Measurements from ENCODE around the gene ACACB. TPM values are rescaled to one million over a fixed set of nuclear protein-coding genes. Genes with fewer than 3 reads are reported as not detected.

The ACACB gene
- total RNA-seq, 1 donor from 2014 or later, result 27.7 TPM

- Histone ChIP-seq H3K9me3 (ENCODE audit: control insufficient read depth in 3 of 3, low read length in 3 of 3) (no peaks in the 10 kb centered on the region), H3K4me3 (ENCODE audit: low read length in 3 of 3) (no peak overlapping the region), H3K27me3 (ENCODE audit: control insufficient read depth in 3 of 3, insufficient read depth in 3 of 3, low read length in 3 of 3) (no peaks in the 10 kb centered on the region), H3K9ac (ENCODE audit: low read depth in 1 of 3, low read length in 3 of 3) (no peak overlapping the region), H3K36me3 (ENCODE audit: control insufficient read depth in 3 of 3, insufficient read depth in 3 of 3, low read length in 3 of 3) (peaks cover 38 to 61% (median 53%) of the 10 kb centered on the region in 3 donors), H3K27ac (ENCODE audit: low read depth, low read length) (no peak overlapping the region), H3K4me1 (ENCODE audit: control insufficient read depth in 3 of 3, insufficient read depth in 3 of 3, low read length in 3 of 3) (no peaks in the 10 kb centered on the region)
These were observed 63.5 kb downstream of the ACACB start for GRCh38 chr12:109179927-109180326.

DNA sequence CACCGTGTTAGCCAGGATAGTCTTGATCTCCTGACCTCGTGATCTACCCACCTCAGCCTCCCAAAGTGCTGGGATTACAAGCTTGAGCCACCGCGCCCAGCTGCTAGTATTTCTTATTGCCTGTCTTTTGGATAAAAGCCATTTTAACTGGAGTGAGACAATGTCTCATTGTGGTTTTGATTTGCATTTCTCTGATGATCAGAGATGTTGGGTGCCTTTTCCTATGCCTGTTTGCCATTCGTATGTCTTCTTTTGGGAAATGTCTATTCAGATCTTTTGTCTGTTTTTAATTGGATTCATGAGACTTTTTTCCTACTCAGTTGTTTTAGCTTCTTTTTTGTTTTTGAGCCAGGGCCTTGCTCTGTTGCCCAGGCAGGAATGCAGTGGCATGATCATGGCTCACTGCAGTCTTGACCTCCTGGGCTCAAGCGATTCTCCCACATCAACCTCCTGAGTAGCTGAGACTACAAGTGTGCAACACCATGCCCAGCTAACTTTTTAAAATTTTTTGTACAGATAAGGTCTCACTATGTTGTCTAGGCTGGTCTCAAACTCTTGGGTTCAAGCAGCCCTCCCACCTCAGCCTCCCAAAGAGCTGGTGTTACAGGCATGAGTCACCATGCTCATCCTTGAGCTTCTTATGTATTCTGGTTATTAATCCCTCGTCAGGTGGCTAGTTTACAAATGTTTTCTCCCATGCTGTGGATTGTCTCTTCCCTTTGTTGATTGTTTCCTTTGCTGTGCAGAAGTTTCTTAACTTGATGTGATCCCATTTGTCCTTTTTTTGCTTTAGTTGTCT lies 65.9 kb downstream of the ACACB start:
- no peak overlapping the region for H3K9ac ChIP-seq (ENCODE audit: low read depth in 1 of 3, low read length in 3 of 3)
- no peak overlapping the region for H3K27ac ChIP-seq (ENCODE audit: low read depth, low read length)
- no peaks in the 10 kb centered on the region for H3K27me3 ChIP-seq (ENCODE audit: control insufficient read depth in 3 of 3, insufficient read depth in 3 of 3, low read length in 3 of 3)
- no peak overlapping the region for H3K4me3 ChIP-seq (ENCODE audit: low read length in 3 of 3)
- H3K36me3 ChIP-seq (ENCODE audit: control insufficient read depth in 3 of 3, insufficient read depth in 3 of 3, low read length in 3 of 3), result peaks cover 48 to 63% (median 54%) of the 10 kb centered on the region in 3 donors
- H3K4me1 ChIP-seq (ENCODE audit: control insufficient read depth in 3 of 3, insufficient read depth in 3 of 3, low read length in 3 of 3), result no peaks in the 10 kb centered on the region
- H3K9me3 ChIP-seq (ENCODE audit: control insufficient read depth in 3 of 3, low read length in 3 of 3), result no peaks in the 10 kb centered on the region

GRCh38 chr12:109185441-109185840 lies 69.1 kb downstream of the ACACB start:
- no peaks in the 10 kb centered on the region for H3K27me3 ChIP-seq (ENCODE audit: control insufficient read depth in 3 of 3, insufficient read depth in 3 of 3, low read length in 3 of 3)
- peaks cover 41 to 55% (median 54%) of the 10 kb centered on the region in 3 donors for H3K36me3 ChIP-seq (ENCODE audit: control insufficient read depth in 3 of 3, insufficient read depth in 3 of 3, low read length in 3 of 3)
- H3K9ac ChIP-seq (ENCODE audit: low read depth in 1 of 3, low read length in 3 of 3), result no peak overlapping the region
- H3K4me3 ChIP-seq (ENCODE audit: low read length in 3 of 3), result no peak overlapping the region
- peaks cover 4 to 7% (median 6%) of the 10 kb centered on the region in 3 donors for H3K4me1 ChIP-seq (ENCODE audit: control insufficient read depth in 3 of 3, insufficient read depth in 3 of 3, low read length in 3 of 3)
- H3K9me3 ChIP-seq (ENCODE audit: control insufficient read depth in 3 of 3, low read length in 3 of 3), result no peaks in the 10 kb centered on the region
- no peak overlapping the region for H3K27ac ChIP-seq (ENCODE audit: low read depth, low read length)

DNA sequence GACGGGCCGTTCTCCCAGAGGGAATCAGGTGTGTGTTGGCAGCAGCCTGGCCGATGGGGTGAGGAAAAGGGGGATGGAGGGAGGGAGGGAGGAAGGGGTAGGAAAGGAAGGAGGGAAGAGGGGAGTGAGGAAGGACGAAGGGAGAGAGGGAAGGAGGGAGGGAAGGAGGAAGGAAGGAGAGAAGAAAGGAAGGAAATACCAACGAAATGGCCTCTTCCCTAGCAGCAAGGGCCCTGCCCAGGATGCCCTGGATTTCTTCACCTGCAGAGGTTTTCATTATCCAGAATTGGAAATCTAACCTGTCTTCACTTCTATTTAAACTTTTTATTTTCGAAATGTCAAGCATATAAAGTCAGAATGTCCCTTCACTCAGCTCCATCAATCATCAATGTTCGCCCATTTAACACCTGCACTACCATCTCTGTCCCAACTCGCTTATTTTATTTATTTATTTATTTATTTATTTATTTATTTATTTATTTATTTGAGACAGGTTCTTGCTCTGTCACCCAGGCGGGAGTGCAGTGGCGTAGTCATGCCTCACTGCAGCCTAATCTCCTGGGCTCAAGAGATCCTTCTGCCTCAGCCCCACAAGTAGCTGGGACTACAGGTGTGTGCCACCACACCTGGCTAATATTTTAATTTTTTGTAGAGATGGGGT lies 70.7 kb downstream of the ACACB start:
- no peaks in the 10 kb centered on the region for H3K9me3 ChIP-seq (ENCODE audit: control insufficient read depth in 3 of 3, low read length in 3 of 3)
- no peak overlapping the region for H3K4me3 ChIP-seq (ENCODE audit: low read length in 3 of 3)
- H3K9ac ChIP-seq (ENCODE audit: low read depth in 1 of 3, low read length in 3 of 3), result no peak overlapping the region
- H3K27me3 ChIP-seq (ENCODE audit: control insufficient read depth in 3 of 3, insufficient read depth in 3 of 3, low read length in 3 of 3), result no peaks in the 10 kb centered on the region
- peaks cover 4 to 14% (median 13%) of the 10 kb centered on the region in 3 donors for H3K4me1 ChIP-seq (ENCODE audit: control insufficient read depth in 3 of 3, insufficient read depth in 3 of 3, low read length in 3 of 3)
- peaks cover 48 to 69% (median 58%) of the 10 kb centered on the region in 3 donors for H3K36me3 ChIP-seq (ENCODE audit: control insufficient read depth in 3 of 3, insufficient read depth in 3 of 3, low read length in 3 of 3)
- no peak overlapping the region for H3K27ac ChIP-seq (ENCODE audit: low read depth, low read length)

DNA sequence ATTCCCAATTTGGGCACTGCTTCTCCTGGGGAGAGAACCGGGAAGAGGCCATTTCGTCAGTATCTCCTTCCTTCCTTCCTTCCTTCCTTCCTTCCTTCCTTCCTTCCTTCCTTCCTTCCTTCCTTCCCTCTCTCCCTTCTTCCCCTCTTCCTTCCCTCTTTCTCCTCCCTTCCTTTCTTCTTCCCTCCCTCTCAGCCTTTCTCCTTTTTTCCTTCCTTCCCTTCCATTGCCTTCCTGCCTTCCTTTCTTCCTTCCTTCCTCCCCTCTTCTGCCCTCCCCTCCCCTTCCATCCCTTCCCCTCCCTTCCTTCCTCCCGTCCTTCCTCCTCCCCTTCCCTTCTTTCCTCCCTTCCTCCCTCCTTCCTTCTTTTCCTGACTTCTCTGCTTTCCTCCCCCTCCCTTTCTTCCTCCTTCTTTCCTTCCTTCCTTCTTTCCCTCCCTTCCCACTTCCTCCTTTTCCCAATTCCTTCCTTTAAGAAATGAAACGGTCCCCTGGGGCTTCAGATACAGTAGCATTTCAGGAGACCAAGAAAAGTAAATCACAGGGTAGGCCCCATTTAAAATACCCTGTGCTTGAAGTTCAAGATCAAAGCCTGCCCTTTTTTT lies 71.8 kb downstream of the ACACB start:
- H3K27ac ChIP-seq (ENCODE audit: low read depth, low read length), result no peak overlapping the region
- no peak overlapping the region for H3K4me3 ChIP-seq (ENCODE audit: low read length in 3 of 3)
- H3K4me1 ChIP-seq (ENCODE audit: control insufficient read depth in 3 of 3, insufficient read depth in 3 of 3, low read length in 3 of 3), result peaks cover 4 to 23% (median 22%) of the 10 kb centered on the region in 3 donors
- no peaks in the 10 kb centered on the region for H3K27me3 ChIP-seq (ENCODE audit: control insufficient read depth in 3 of 3, insufficient read depth in 3 of 3, low read length in 3 of 3)
- no peaks in the 10 kb centered on the region for H3K9me3 ChIP-seq (ENCODE audit: control insufficient read depth in 3 of 3, low read length in 3 of 3)
- no peak overlapping the region for H3K9ac ChIP-seq (ENCODE audit: low read depth in 1 of 3, low read length in 3 of 3)
- peaks cover 49 to 77% (median 66%) of the 10 kb centered on the region in 3 donors for H3K36me3 ChIP-seq (ENCODE audit: control insufficient read depth in 3 of 3, insufficient read depth in 3 of 3, low read length in 3 of 3)

DNA sequence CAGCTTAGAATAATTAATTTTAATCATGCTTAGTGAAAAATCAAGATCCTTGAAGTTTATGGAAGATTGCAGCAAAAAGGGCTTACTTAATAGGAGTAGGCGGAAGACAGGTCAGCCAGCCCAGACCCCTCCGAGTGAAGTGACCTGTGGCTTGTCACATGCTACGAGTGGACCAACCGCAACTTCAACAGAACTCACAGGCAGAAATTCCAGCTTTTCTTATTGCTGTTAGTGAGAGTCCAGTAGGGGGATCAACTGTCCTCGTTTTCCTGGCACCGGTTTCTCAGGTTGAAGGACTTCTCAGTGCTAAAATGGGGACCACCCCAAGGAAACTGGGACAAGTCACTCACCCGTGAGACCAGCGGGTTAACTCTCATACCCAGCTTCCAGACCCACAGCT lies 72.9 kb downstream of the ACACB start:
- Histone ChIP-seq H3K36me3 (ENCODE audit: control insufficient read depth in 3 of 3, insufficient read depth in 3 of 3, low read length in 3 of 3) (peaks cover 54 to 85% (median 74%) of the 10 kb centered on the region in 3 donors), H3K9me3 (ENCODE audit: control insufficient read depth in 3 of 3, low read length in 3 of 3) (no peaks in the 10 kb centered on the region), H3K4me3 (ENCODE audit: low read length in 3 of 3) (no peak overlapping the region), H3K27me3 (ENCODE audit: control insufficient read depth in 3 of 3, insufficient read depth in 3 of 3, low read length in 3 of 3) (no peaks in the 10 kb centered on the region), H3K9ac (ENCODE audit: low read depth in 1 of 3, low read length in 3 of 3) (peak overlapping the region in 1 of 3 donors; percentile 19), H3K27ac (ENCODE audit: low read depth, low read length) (no peak overlapping the region), H3K4me1 (ENCODE audit: control insufficient read depth in 3 of 3, insufficient read depth in 3 of 3, low read length in 3 of 3) (peaks cover 4 to 27% (median 22%) of the 10 kb centered on the region in 3 donors)

- peak overlapping the region in 1 of 3 donors; percentile 9 for H3K9ac ChIP-seq (ENCODE audit: low read depth in 1 of 3, low read length in 3 of 3)
- H3K27me3 ChIP-seq (ENCODE audit: control insufficient read depth in 3 of 3, insufficient read depth in 3 of 3, low read length in 3 of 3), result no peaks in the 10 kb centered on the region
- no peak overlapping the region for H3K4me3 ChIP-seq (ENCODE audit: low read length in 3 of 3)
- H3K27ac ChIP-seq (ENCODE audit: low read depth, low read length), result peak overlapping the region; percentile 64
- peaks cover 4 to 27% (median 22%) of the 10 kb centered on the region in 3 donors for H3K4me1 ChIP-seq (ENCODE audit: control insufficient read depth in 3 of 3, insufficient read depth in 3 of 3, low read length in 3 of 3)
- H3K36me3 ChIP-seq (ENCODE audit: control insufficient read depth in 3 of 3, insufficient read depth in 3 of 3, low read length in 3 of 3), result peaks cover 54 to 90% (median 77%) of the 10 kb centered on the region in 3 donors
- H3K9me3 ChIP-seq (ENCODE audit: control insufficient read depth in 3 of 3, low read length in 3 of 3), result no peaks in the 10 kb centered on the region
These were observed 75.3 kb downstream of the ACACB start for GRCh38 chr12:109191621-109192250.

DNA sequence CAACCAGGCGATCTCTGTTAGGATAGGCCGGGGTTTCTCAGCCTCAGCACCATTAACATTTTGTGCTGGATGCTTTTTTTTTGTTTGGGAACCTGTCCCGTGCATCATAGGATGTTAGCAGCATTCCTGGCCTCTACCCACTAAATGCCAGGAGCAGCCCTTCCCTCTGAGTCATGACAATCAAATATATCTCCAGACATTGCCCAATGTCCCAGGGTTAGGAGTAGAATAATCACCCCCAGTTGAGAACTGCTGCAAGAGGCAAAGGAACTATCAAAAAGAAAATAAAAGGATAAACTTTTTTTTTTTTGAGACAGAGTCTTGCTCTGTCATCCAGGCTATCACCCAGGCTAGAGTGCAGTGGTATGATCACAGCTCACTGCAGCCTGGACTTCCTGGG lies 76.0 kb downstream of the ACACB start:
- Histone ChIP-seq H3K9me3 (ENCODE audit: control insufficient read depth in 3 of 3, low read length in 3 of 3) (no peaks in the 10 kb centered on the region), H3K4me1 (ENCODE audit: control insufficient read depth in 3 of 3, insufficient read depth in 3 of 3, low read length in 3 of 3) (peaks cover 4 to 27% (median 22%) of the 10 kb centered on the region in 3 donors), H3K4me3 (ENCODE audit: low read length in 3 of 3) (no peak overlapping the region), H3K27me3 (ENCODE audit: control insufficient read depth in 3 of 3, insufficient read depth in 3 of 3, low read length in 3 of 3) (no peaks in the 10 kb centered on the region), H3K27ac (ENCODE audit: low read depth, low read length) (peak overlapping the region; percentile 64), H3K9ac (ENCODE audit: low read depth in 1 of 3, low read length in 3 of 3) (peak overlapping the region in 1 of 3 donors; percentile 10), H3K36me3 (ENCODE audit: control insufficient read depth in 3 of 3, insufficient read depth in 3 of 3, low read length in 3 of 3) (peaks cover 56 to 92% (median 79%) of the 10 kb centered on the region in 3 donors)

DNA sequence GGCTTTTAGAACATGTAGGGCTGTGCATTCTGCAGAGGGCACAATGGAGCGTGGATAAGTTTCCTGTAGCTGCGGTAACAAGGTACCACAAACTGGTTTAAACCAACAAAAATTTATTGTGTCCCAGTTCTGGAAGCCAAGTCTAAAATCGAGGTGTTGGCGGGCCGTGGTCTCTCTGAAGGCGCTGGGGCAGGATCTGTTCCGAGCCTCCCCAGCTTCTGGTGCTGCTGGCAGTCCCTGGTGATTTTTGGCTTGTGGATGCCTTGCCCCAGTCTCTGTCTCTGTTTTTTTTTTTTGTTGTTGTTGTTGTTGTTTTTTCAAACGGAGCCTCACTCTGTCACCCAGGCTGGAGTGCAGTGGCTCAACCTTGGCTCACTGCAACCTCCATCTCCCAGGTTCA lies 77.5 kb downstream of the ACACB start:
- no peak overlapping the region for H3K27ac ChIP-seq (ENCODE audit: low read depth, low read length)
- H3K4me3 ChIP-seq (ENCODE audit: low read length in 3 of 3), result no peak overlapping the region
- no peak overlapping the region for H3K9ac ChIP-seq (ENCODE audit: low read depth in 1 of 3, low read length in 3 of 3)
- peaks cover 4 to 27% (median 22%) of the 10 kb centered on the region in 3 donors for H3K4me1 ChIP-seq (ENCODE audit: control insufficient read depth in 3 of 3, insufficient read depth in 3 of 3, low read length in 3 of 3)
- H3K9me3 ChIP-seq (ENCODE audit: control insufficient read depth in 3 of 3, low read length in 3 of 3), result no peaks in the 10 kb centered on the region
- peaks cover 53 to 82% (median 75%) of the 10 kb centered on the region in 3 donors for H3K36me3 ChIP-seq (ENCODE audit: control insufficient read depth in 3 of 3, insufficient read depth in 3 of 3, low read length in 3 of 3)
- H3K27me3 ChIP-seq (ENCODE audit: control insufficient read depth in 3 of 3, insufficient read depth in 3 of 3, low read length in 3 of 3), result no peaks in the 10 kb centered on the region
